HFFc6 (cell line): ENCODE measurements around the gene CPS1. TPM values are rescaled to one million over a fixed set of nuclear protein-coding genes. Genes with fewer than 3 reads are reported as not detected.

ENCODE experiments used
- DNase-seq: peaks from one replicate; pipeline ENCODE4 v3.0.0-alpha.2; 2018
- H3K27ac Mint-ChIP-seq: 2 replicates; pipeline ENCODE4 v1.8.0; 2020; ENCODE audit warnings: mild to moderate bottlenecking, mixed read lengths
- H3K27me3 Mint-ChIP-seq: 2 replicates; pipeline ENCODE4 v1.8.0; 2021; ENCODE audit warnings: mild to moderate bottlenecking, moderate library complexity, mixed read lengths; ENCODE audit not compliant: insufficient read depth
- H3K36me3 Mint-ChIP-seq: 2 replicates; pipeline ENCODE4 v1.8.0; 2021; ENCODE audit warnings: low read depth, mixed read lengths
- H3K4me1 Mint-ChIP-seq: 2 replicates; pipeline ENCODE4 v1.8.0; 2020; ENCODE audit warnings: low read depth, mixed read lengths
- H3K4me3 Mint-ChIP-seq: 2 replicates; pipeline ENCODE4 v1.8.0; 2020; ENCODE audit warnings: mild to moderate bottlenecking, moderate library complexity, mixed read lengths
- H3K9me3 Mint-ChIP-seq: 2 replicates; pipeline ENCODE4 v1.8.0; 2020; ENCODE audit warnings: mild to moderate bottlenecking, mixed read lengths
- CTCF ChIP-seq: fragments of 200-600 bp; sonication (generic); IDR thresholded peaks from 2 replicates; pipeline ENCODE4 v1.5.0; 2021; ENCODE audit warnings: antibody characterized with exemption, mild to moderate bottlenecking
- total RNA-seq, 6 experiments: library from RNA; stranded (reverse); fragmentation: NEBNext Ultra II Directional; extraction: Animal tissue kit (Norgen Biotek cat#: 25700); gene quantifications; 2 replicates in 1 of 6; 3 replicates in 5 of 6; pipeline ENCODE4 v1.2.3, GENCODE V29; 2021

CPS1 gene
- total RNA-seq, 6 experiments from 2014 or later = 1.6 to 5.2 (median 3.1) TPM

GRCh38 chr2:210655229-210655975, 99.0 kb downstream of the CPS1 start:
- no peak overlapping the region for H3K4me3 Mint-ChIP-seq
- DNase-seq = no peak
- H3K36me3 Mint-ChIP-seq = 0 out of 2 replicates have a peak, but pooled peaks cover 6% of the 10 kb centered on the region
- no peak overlapping the region for H3K27ac Mint-ChIP-seq
- peaks cover 21% of the 10 kb centered on the region for H3K9me3 Mint-ChIP-seq
- H3K4me1 Mint-ChIP-seq = no peaks in the 10 kb centered on the region
- no peak for TF ChIP-seq CTCF
- H3K27me3 Mint-ChIP-seq = peaks cover 2% of the 10 kb centered on the region; the same call in 1 of the 2 replicates

GRCh38 chr2:210657874-210658273, 101.5 kb downstream of the CPS1 start:
- no peak overlapping the region for H3K4me3 Mint-ChIP-seq
- peaks cover 21% of the 10 kb centered on the region for H3K9me3 Mint-ChIP-seq
- no peak overlapping the region for H3K27ac Mint-ChIP-seq
- no peaks in the 10 kb centered on the region for H3K4me1 Mint-ChIP-seq
- H3K27me3 Mint-ChIP-seq = peaks cover 2% of the 10 kb centered on the region; the same call in 1 of the 2 replicates
- no peak for TF ChIP-seq CTCF
- 0 out of 2 replicates have a peak, but pooled peaks cover 6% of the 10 kb centered on the region for H3K36me3 Mint-ChIP-seq
- DNase-seq = no peak

GRCh38 chr2:210660751-210661150, 104.4 kb downstream of the CPS1 start:
- no peak overlapping the region for H3K27ac Mint-ChIP-seq
- H3K4me3 Mint-ChIP-seq = no peak overlapping the region
- 0 out of 2 replicates have a peak, but pooled peaks cover 6% of the 10 kb centered on the region for H3K36me3 Mint-ChIP-seq

GRCh38 chr2:210662560-210662959, 106.2 kb downstream of the CPS1 start:
- H3K9me3 Mint-ChIP-seq = peaks cover 28% of the 10 kb centered on the region
- no peak overlapping the region for H3K4me3 Mint-ChIP-seq
- no peaks in the 10 kb centered on the region for H3K4me1 Mint-ChIP-seq
- no peak for DNase-seq
- H3K36me3 Mint-ChIP-seq = 0 out of 2 replicates have a peak, but pooled peaks cover 6% of the 10 kb centered on the region
- H3K27me3 Mint-ChIP-seq = peaks cover 2% of the 10 kb centered on the region; the same call in 1 of the 2 replicates
- TF ChIP-seq CTCF = no peak
- no peak overlapping the region for H3K27ac Mint-ChIP-seq

More at GRCh38 chr2:210660751-210661150, 104.4 kb downstream of the CPS1 start:
- H3K4me1 Mint-ChIP-seq = no peaks in the 10 kb centered on the region
- H3K27me3 Mint-ChIP-seq = peaks cover 2% of the 10 kb centered on the region; the same call in 1 of the 2 replicates
- no peak for DNase-seq
- peaks cover 29% of the 10 kb centered on the region for H3K9me3 Mint-ChIP-seq
- no peak for TF ChIP-seq CTCF

GRCh38 chr2:210663631-210664089, 107.3 kb downstream of the CPS1 start:
- Mint-ChIP-seq H3K4me3 (no peak overlapping the region), H3K27me3 (peaks cover 2% of the 10 kb centered on the region; the same call in 1 of the 2 replicates), H3K36me3 (0 out of 2 replicates have a peak, but pooled peaks cover 6% of the 10 kb centered on the region), H3K4me1 (no peaks in the 10 kb centered on the region), H3K27ac (no peak overlapping the region), H3K9me3 (peaks cover 26% of the 10 kb centered on the region)
- no peak for DNase-seq
- peak; percentile 30 for TF ChIP-seq CTCF
